ENCODE measurements around the gene ANKS6.

ANKS6 gene

DNA sequence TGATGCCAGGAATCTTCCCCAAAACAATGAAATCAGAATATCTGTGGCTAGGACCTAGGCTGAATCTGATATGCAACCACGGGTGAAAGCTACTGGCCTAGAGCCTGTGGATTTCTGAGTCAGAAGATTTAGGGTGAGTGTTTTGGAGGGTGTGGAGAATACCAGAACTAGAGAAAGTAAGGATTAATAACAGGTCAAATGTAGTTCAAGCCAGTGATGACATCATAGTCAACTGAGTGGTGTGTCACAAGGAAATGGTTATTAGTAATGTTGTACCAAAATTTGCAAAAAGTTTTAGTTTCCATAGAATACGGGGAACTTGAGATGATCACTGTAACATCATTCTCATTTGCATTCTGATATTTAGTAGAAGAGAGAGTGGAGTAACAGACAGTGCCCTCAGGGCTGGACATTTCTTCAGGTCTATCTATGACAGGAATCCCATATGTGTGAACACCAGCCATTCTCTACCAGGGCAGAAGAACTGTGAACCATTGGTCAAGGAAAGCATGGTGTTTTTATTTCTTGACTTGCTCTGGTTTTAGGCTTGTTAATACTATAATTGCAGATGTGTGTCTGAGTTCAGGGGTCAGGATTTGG, 14.8 kb upstream of the ANKS6 start:
- DNase-seq: no peak

DNA sequence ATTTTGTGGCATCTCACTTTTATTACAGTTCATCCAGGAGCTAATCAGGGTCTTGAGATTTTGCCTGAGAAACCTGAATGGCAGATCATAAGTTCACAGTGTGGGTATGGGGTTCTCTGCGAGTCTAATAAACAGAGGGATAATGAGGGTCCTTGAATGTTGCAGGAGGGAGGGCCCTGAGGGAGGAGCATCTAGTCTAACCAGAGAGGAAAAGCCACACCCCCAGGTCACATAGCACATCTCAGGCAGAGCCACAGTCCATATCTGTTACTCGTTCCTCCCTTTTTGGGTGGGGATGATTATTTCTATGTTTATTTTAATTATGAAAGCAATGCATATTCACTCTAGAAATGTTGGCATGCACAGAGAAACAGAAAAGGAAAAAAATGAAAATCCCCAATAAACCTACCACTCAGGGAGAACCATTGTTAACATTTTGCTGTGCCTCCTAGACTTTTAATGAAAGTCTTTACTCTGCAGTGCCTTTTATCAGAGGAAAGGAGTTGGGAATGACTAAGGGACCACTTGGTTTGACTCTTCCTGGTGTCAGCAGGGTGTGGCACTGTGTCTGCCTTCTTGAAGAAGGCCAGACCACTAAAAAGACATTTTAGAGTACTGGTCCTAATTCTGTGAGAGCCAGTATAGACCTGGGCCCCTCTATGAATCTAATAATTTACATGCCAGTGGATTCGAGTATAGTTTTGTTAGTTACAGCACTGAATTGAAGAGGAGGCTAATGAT, 13.9 kb upstream of the ANKS6 start:
- DNase-seq: no peak

DNA sequence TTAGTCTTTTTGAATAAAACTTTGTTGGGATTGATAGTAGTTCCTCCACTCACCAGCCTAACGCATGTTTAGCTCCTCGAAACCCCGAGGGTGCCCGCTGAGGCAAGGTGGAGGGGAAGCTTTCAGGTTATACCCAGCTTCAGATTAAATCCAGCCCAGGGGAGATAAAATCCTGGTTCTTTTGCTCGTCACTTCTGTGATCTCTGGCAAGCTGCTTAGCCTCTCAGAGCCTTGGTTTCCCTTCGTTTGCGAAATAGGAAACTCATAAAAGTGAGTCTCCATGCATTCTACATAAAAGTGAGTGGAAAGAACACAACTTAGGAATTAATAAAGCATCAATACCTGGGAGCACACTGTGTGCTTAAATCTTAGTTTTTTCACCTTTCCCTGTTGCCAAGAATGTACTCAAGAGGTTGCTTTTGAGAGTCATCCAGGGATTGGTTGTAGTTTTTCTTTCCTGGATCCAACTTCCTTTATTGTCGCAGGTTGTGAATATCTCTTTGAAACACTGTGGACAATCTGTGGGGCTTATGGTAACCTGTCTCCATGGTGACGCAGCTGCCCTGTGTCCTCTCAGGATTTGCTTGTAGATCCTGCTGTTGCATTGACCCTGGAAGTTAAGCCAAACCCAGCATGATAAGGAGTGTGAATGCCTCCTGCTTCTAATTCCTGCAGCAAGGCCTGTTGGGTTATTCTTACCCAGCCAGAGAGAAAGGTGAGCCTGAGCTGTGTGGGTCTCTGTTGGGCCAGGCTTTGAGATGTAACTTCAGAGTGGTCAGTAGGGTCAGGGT, 13.2 kb upstream of the ANKS6 start:
- DNase-seq: peak; percentile 6

DNA sequence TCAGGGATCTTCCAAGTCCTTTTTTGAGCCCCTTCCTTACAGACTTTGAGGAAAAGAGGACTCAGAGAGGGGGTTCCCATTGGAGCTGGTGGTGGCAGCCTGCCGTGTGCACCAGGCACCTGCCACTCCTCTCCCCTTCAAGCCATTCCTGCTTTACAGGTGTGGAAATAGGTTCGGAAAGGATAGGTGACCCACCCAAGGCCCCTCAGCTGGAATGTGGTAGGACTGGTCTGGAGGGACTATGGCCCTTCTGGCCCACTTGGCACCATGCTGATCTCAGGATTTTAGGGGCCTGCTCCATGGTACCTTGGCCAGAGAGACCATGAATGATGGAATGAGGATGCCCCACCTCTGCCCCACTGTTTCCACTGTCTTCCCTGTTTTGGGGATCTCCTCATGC, 12.5 kb upstream of the ANKS6 start:
- no peak for DNase-seq

DNA sequence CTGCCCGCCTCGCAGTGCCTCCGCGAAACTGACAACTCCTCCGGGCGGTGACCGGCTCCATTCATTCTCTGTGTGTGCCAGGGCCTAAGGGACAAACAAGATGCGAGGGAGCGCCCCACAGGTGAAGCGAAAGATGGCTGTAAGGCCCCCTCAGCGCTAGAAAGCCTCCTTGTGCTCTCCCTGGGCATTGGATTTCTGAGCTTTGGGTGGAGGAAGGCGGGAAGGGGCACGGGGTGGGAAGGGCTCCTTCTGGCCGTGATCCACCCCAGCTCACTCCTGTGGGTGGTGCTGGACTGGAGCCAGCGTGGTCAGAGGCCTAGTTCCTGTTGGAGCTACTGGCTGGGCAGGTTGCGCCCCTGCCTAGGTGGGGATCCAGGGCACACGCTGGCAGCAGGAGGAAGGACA, 12.1 kb upstream of the ANKS6 start:
- peak; percentile 21 for DNase-seq

DNA sequence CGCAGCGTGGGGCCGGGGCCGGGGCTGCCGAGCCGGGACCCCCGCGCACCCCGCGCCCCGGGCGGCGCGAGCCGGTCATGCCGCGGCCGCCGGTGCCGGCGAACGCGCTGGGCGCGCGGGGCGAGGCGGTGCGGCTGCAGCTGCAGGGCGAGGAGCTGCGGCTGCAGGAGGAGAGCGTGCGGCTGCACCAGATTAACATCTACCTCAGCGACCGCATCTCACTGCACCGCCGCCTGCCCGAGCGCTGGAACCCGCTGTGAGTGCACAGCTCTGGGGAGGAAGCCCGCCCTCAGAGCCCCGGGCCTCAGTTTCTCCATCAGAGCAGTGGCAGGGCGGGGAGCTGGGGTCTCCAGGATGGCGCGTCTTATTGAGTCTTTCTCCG, 11.4 kb upstream of the ANKS6 start:
- DNase-seq: no peak

DNA sequence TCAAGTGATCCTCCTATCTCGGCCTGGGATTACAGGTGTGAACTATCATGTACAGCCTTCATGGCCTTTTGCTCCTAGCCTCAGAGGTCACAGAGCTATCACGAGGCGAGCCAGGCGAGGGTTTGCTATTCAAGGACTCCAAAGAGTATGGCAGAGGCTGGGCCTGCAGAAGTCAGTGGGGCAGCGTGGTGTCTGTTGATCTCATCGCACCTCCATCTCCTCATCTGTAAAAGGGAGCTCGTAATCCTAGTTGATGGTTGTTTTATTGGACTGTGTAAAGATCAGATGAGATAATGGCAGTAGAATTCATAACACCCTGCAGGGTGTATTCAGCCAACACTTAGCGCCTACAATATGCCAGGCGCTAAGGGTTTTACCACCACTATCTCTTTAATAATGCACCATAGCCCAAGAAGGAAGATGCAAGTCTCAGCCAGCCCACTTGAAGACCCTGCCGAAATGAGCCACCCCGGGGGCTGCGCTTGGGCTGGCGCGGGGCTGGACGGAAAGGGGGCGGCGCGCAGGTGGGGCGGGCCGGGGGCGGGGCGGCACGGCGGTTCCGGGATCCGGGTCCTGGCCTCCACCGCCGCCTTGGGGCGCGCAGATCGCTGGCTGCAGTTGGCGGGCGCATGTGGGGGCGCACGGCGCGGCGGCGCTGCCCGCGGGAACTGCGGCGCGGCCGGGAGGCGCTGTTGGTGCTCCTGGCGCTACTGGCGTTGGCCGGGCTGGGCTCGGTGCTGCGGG, 10.9 kb upstream of the ANKS6 start, which contains the start of gene GALNT12:
Gene GALNT12 (plus strand): TSS at position 601 of the 744 bp plus-strand sequence. CDS start 29 bp downstream, at position 630.
- peak; percentile 17 for DNase-seq

DNA sequence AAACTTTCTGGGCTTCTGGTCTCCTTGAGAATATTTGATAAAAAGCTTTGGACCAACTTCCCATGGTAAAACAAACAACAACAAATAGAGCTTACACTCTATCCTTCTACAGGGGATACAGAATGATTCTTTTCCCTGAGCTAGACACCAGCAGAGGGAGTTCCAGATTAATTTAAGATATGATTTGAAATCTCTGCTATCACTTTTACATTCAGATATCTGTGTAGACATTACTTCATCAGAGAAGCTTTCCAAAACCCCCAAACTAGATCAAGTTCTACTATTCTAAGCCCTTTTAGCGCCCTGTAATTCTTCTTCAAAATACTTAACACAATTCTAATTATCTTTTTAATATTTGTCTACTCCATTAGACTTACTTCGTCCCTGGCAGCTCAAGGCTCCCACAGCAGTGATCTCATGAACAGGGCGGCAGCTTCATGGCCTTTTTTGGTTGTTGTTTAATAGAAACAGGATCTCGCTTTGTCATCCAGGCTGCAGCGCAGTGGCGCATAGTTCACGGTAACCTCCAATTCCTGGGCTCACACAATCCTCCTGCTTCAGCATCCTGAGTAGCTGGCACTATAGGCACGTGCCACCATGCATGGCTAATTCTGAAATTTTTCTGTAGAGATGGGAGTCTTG, 10.2 kb upstream of the ANKS6 start:
- DNase-seq: peak; percentile 5

DNA sequence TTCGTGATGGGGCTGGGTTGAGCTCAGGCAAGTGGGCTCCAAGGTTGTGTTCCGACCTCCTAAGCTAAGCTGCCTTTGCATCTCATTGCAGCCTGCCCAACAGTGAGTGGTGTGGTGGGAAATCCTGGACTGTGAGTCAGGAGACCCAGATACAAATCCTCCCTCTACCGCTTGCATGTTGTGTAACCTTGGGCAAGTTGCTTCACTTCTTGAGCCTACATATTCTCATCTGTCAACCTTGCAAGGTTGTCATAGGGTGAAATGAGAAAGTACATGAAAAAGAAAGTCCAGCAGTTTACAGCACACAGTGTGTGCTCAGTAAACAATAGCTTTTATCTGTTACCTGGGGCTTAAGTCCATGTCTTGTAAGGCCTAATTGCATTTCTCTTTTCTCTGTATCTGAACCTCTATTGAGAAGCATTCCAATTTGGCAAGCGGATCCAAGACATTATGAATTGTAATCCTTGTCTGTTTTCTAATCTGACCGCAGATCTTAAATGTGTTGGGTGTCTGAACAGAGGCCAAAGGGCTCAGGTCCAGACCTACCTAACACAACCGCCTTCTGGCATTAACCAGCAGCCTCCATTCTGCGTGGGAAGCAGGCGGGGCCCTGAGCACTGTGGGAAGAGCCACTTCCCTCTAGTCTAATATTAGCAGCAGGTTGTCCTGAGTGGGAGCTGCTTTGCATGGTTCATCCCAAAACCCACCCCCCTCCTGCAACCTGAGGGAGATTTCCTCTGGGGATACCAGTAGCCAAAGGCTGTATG, 9.3 kb upstream of the ANKS6 start:
- DNase-seq: no peak

DNA sequence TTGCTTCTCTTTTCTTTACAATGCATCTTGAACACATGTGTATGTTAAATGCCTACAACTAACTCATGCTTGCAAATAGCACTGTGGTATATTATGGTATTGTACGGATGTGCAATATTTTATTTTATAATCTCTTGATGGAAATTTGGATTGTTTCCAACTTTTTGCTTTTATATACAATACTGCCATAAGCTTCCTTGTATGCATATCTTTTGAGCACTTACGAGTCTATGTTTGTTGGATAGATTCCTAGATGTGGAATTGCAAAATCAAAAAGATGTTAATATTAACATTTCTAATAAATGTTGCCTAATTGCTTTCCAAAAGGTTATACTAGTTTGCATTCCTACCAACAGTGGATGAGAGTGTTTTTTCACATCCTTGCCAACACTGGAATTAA, 7.7 kb upstream of the ANKS6 start:
- no peak for DNase-seq

DNA sequence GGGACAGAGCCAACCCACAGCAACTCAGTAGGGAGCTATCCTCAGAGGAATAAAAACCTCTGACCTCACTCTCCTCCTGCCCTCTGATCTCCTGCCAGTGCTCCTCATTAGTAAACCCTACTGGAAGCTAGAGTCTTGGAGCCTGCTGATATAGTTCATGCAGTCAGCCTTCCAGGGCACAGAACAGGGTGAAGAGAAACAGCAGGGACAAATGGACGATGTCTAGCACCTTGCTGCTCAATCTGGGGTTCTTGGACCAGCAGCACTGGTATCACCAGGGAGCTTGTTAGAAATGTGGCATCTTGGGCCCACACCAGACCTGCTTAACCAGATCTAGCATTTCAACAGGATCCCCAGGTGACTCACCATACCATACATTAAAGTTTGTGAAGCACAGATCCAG, 5.6 kb upstream of the ANKS6 start:
- DNase-seq: no peak

DNA sequence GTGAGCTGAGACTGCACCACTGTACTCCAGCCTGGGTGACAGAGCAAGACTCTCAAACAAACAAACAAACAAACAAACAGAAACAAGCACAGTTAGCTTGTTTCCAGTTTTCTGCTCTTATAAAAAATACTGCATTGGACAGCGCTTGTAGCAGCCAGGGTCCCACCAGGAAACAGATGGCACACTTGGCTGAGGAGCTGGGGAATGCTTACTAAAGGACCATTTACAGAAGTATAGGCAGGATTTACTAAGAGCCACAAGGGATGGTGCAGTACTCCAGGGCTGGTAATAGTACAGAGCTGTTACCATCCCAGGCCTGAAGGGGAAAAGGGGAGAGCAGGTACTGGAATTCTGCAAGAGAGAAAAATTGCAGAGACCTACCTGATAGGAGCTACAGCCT, 5.2 kb upstream of the ANKS6 start:
- no peak for DNase-seq

DNA sequence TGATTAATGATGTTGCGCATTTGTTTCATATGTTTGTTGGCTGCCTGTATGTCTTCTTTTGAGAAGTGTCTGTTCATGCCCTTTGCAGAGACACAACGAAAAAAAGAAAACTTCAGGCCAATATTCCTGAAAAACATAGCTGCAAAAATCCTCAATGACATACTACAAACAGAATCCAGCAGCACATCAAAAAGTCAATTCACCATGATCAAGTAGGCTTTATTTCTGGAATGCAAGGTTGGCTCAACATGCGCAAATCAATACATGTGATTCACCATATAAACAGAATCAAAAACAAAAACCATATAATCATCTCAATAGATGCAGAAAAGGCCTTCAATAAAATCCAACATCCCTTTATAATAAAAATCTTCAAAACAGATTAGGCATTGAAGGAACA, 1.9 kb upstream of the ANKS6 start:
- no peak for DNase-seq

DNA sequence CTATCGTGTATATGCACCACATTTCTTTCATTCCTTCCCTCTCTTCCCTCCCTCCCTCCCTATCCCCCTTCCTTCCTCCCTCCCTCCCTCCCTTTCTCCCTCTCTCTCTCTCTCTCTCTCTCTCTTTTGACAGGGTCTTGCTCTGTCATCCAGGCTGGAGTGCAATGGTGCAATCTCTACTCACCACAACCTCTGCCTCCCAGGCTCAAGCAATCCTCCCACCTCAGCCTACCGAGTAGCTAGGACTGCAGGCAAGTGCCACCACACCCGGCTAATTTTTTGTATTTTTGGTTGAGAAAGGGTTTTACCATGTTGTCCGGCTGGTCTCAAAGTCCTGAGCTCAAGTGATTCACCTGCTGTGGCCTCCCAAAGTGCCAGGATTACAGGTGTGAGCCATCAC, 1.1 kb upstream of the ANKS6 start:
- DNase-seq: no peak

DNA sequence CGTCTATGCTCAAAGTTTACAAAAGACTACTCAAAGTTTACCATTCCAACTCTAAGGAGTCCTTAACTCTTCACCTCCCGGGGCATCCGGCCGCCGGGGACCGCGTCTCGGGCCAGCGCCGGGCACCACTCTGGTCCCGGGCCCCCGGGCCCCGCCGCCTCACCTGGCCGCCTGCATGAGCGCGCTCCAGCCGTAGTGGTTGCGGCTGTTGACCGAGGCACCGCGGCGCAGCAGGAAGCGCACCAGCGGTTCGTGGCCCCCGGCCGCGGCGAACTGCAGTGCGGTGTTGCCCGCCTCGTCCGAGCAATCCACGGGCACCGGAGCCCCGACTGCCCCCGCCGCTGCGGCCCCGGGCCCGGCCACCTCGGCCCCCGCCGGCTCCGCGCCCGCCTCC, 388 bp downstream of the ANKS6 start:
- no peak for DNase-seq

DNA sequence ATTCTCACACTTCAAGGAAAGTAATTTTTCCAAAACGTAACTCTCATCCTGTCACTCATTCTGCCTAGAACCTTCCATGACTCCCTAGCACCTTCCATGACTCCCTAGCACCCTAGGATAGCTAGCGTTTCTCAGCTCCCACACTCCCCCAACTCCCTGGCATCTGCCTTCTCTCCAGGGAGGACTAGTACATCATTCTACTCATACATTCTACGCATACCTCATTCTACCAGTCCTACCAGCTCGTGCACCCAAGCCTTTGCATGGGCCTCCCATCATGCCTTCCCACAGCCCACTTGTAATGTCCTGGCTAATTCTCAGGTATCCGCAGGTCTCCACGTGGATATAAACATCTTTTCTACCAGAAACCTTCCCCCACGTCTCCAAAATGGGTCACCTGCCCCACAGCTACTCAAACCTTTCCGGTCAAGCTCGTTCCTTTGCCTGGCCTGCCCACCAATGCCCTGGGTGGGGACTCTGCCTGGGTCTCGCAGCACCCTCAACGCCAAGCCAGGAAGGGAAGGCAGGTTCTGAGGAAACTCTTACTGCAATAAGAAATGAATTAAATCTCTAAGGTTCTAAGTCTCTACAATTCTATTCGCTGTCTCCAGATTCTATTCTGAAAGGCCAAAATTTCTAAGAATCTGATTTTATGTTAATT, 930 bp downstream of the ANKS6 start:
- DNase-seq: no peak

DNA sequence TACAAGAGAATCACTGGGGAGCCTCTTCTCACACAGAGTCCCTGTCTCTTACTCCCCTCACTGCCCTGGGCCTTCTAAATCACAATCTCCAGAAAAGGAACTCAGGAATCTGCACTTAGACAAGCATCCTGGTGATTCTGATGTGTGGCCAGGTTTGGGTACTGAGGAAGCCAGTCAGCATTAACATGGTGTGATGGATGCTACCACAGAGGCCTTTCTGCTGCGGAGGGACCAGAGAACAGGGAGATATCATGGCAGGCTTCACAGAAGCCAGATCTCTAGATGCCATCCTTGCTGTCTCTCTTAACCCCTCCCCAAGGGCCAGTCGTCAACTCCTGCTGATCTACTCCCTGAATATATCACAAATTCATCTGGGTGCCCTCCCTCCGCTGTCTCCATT, 1.6 kb downstream of the ANKS6 start:
- DNase-seq: no peak

DNA sequence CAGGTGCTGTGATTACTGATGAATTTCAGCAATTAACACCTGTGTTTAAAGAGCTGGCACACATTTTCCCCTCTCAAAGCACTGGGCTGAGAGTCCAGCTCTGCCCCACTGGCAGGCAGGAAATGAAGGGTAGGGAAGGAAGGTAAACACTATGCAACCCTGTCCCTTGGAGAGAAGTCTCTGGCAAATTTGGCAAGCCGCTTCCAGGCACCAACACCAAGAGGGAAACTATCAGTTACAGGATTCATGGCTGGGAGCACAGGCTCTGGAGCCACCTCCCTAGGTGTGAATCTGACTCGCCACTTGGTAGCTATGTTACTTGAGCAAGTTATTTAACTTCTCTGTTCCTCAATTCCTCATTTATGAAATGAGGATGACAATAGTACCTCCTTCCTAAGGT, 3.3 kb downstream of the ANKS6 start:
- DNase-seq: no peak

DNA sequence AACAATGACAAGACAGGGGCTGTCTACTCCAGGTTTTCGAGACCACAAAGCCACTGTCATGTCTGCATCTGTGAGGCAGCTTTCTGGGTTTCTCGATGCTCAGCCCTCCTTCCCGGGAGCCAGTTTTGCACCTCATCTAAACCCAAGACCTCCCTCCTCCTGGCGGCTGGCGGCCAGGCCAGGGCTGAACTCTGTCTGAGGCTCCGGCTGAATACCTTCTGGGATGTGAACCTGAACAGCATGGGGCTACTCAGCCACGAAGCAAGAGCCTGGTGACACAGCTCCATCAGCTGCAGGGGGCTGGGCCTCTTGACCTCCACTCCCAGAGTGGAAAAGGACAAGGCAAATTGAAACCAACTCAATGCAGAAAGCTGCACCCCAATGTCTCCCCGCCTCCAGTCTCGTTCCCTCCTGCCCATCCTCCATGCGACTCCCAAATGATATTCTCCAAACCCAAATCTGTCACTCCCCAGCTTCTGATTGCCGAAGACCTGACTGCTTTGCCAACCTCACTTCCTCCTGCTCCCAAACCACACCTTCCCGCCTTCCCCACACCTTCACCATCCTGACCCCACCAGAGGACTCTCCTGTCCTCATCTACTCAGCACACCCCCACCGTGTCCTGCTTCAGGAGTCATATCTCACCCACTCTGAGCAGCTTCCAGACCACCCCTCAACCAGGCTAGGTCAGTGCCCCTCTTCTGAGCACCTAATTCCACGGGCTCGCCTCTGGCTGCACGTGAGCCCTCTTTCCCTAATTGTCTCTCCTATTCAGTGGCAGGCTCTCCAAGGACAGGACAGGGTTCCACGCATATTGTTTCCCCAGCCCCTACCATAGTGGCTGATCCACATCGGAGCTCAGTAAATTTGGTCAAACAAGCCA, 4.5 kb downstream of the ANKS6 start:
- DNase-seq: no peak

DNA sequence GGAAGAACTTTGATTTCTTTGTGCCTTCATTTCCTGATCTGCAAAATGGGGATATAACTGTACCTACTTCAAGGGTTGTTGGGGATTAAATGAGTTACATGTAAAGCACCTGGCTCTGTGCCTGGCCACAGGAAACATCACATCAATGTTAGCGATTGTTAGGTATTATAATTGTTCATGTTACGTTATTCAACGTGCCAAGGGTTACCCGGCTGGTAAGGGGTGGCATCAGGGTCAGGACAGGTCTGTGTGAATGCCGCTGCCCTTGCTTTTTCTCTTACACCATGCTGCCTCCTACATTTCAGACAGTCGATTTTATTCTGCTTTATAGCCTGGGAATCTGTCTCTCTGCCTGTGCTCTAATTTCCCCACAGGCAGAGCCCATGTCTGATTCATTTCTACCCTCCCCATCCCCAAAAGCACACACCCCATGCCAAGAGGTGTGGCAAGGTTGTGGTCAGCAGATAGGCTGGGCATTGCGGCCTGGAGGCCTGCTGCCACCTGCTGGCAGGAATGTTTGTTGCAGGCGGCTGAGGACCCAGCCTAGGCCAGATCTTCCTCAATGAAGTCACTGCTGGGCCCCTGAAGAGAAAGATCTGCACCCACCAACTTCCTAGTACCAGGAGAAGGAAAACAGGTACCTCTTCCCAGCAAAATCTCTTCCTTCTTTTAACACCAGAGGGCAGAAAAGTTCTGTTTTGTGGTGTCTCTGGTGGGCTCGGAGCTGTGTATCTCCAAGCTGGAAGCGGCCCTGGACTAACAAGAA, 5.3 kb downstream of the ANKS6 start:
- no peak for DNase-seq
